Omental fat pad (tissue), 4 donors: ENCODE data around the gene SEPTIN10. TPM values are rescaled to one million over a fixed set of nuclear protein-coding genes. Genes with fewer than 3 reads are reported as not detected.

Source experiments
- ATAC-seq: fragments of 150-250 bp; one replicate; pipeline ENCODE4 v1.9.1; 2016; ENCODE audit warnings: mild to moderate bottlenecking, moderate library complexity; ENCODE audit not compliant: low FRiP score
- DNase-seq: peaks from one replicate; pipeline ENCODE4 v3.0.0-alpha.2; 2019; ENCODE audit warnings: low spot score
- CTCF ChIP-seq, 3 donors: fragments of 450-650 bp; IDR thresholded peaks; one replicate each; pipeline ENCODE4 v1.5.1; 2016 to 2017; ENCODE audit warnings: antibody characterized with exemption in 3 of 3, mild to moderate bottlenecking in 3 of 3, moderate library complexity in 2 of 3
- total RNA-seq, 4 donors: library from RNA; depleted of rRNA; stranded (reverse); fragments of >200 nt; gene quantifications; one replicate each; pipeline ENCODE4 v1.1.0, GENCODE V29; 2016

The SEPTIN10 gene
- total RNA-seq, 4 donors from 2014 or later, result 55.0 to 116 (median 75.1) TPM

GRCh38 chr2:109526442-109526970 is 87.3 kb downstream of the SEPTIN10 start:
- DNase-seq (no peak), ATAC-seq (no peak)
- TF ChIP-seq CTCF (IDR thresholded peaks at IDR 0.05), result no peak

- ATAC-seq, result no peak
- no peak for TF ChIP-seq CTCF (IDR thresholded peaks at IDR 0.05)
Observed at GRCh38 chr2:109525836-109526235, 87.9 kb downstream of the SEPTIN10 start.

GRCh38 chr2:109523536-109524361 is 90.0 kb downstream of the SEPTIN10 start:
- DNase-seq, result no peak
- TF ChIP-seq CTCF (IDR thresholded peaks at IDR 0.05), result no peak
- ATAC-seq, result peak; percentile 13

More at GRCh38 chr2:109525836-109526235, 87.9 kb downstream of the SEPTIN10 start:
- DNase-seq, result no peak

- ATAC-seq (no peak), DNase-seq (no peak)
- TF ChIP-seq CTCF (IDR thresholded peaks at IDR 0.05), result no peak
Observed at GRCh38 chr2:109523121-109523520, 90.6 kb downstream of the SEPTIN10 start.

- ATAC-seq, result no peak
- no peak for TF ChIP-seq CTCF (IDR thresholded peaks at IDR 0.05)
- DNase-seq, result no peak
Observed at GRCh38 chr2:109522063-109522374, 91.7 kb downstream of the SEPTIN10 start.

GRCh38 chr2:109521233-109522062 is 92.3 kb downstream of the SEPTIN10 start:
- no peak for TF ChIP-seq CTCF (IDR thresholded peaks at IDR 0.05)
- ATAC-seq (no peak), DNase-seq (no peak)
